RWPE2 (cell line): ENCODE measurements around the gene WDR1.

ENCODE experiments used
- ATAC-seq: fragments of 200-7000 bp; cut with Tn5 transposase; 3 replicates; pipeline ENCODE4 v1.9.1; 2021; ENCODE audit warnings: low read depth
- DNase-seq: peaks from one replicate; pipeline ENCODE4 v3.0.0-alpha.2; 2020; ENCODE audit warnings: low spot score
- H3K27ac ChIP-seq: fragments of 450-650 bp; 2 replicates; pipeline ENCODE4 v1.5.1; 2017; ENCODE audit warnings: mild to moderate bottlenecking; ENCODE audit not compliant: poor library complexity, severe bottlenecking
- H3K27me3 ChIP-seq: fragments of 250-450 bp; sonication (Bioruptor Pico); 2 replicates; pipeline ENCODE4 v1.5.1; 2021; ENCODE audit warnings: mild to moderate bottlenecking, moderate library complexity; ENCODE audit not compliant: insufficient read depth, poor library complexity, severe bottlenecking
- H3K36me3 ChIP-seq: fragments of 250-450 bp; sonication (Bioruptor Pico); 2 replicates; pipeline ENCODE4 v1.5.1; 2020; ENCODE audit warnings: low read depth, mild to moderate bottlenecking, moderate library complexity
- H3K4me1 ChIP-seq: fragments of 250-450 bp; sonication (Bioruptor Pico); 2 replicates; pipeline ENCODE4 v1.5.1; 2021; ENCODE audit warnings: mild to moderate bottlenecking, moderate library complexity; ENCODE audit not compliant: insufficient read depth, poor library complexity, severe bottlenecking
- H3K4me3 ChIP-seq: fragments of 250-450 bp; sonication (Bioruptor Pico); 2 replicates; pipeline ENCODE4 v1.5.1; 2021; ENCODE audit warnings: mild to moderate bottlenecking, moderate library complexity; ENCODE audit not compliant: severe bottlenecking
- H3K9me3 ChIP-seq: fragments of 250-450 bp; sonication (Bioruptor Pico); 2 replicates; pipeline ENCODE4 v1.5.1; 2021; ENCODE audit warnings: mild to moderate bottlenecking, moderate library complexity; ENCODE audit not compliant: severe bottlenecking
- CTCF ChIP-seq: fragments of 450-650 bp; IDR thresholded peaks from one replicate; pipeline ENCODE4 v1.5.1; 2017; ENCODE audit warnings: mild to moderate bottlenecking, moderate library complexity; ENCODE audit not compliant: poor library complexity, severe bottlenecking

The WDR1 gene

DNA sequence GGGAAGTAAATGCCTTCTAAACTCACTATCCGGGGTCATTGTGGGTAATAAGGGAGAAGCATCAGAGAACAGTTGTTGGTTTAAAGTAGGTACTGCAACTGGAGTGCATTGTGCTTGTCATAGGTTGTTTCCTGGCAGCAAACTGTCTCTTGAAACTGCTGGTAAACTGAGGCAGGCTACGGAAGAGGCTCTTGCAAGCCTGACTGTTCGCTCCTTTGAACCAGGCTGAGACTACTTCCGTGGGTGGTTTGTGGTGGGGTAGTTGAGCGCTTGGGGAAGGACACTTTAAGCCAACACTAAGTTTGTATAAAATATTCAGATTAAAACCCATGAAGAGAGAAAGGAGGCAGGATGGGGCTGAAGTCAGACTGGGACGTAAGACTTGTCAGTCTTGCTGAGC, 45.2 kb upstream of the WDR1 start:
- ATAC-seq (no peak), DNase-seq (no peak)
- Histone ChIP-seq H3K9me3 (no peaks in the 10 kb centered on the region), H3K27ac (no peak overlapping the region), H3K36me3 (no peaks in the 10 kb centered on the region), H3K4me1 (no peaks in the 10 kb centered on the region), H3K4me3 (no peak overlapping the region), H3K27me3 (no peaks in the 10 kb centered on the region)
- TF ChIP-seq CTCF: no peak

- no peaks in the 10 kb centered on the region for H3K9me3 ChIP-seq
- no peak overlapping the region for H3K4me3 ChIP-seq
- H3K4me1 ChIP-seq: no peaks in the 10 kb centered on the region
- ATAC-seq (no peak), DNase-seq (no peak)
- no peak for TF ChIP-seq CTCF
- H3K36me3 ChIP-seq: no peaks in the 10 kb centered on the region
- no peaks in the 10 kb centered on the region for H3K27me3 ChIP-seq
- no peak overlapping the region for H3K27ac ChIP-seq
These were observed 44.5 kb upstream of the WDR1 start for GRCh38 chr4:10161146-10161545.

DNA sequence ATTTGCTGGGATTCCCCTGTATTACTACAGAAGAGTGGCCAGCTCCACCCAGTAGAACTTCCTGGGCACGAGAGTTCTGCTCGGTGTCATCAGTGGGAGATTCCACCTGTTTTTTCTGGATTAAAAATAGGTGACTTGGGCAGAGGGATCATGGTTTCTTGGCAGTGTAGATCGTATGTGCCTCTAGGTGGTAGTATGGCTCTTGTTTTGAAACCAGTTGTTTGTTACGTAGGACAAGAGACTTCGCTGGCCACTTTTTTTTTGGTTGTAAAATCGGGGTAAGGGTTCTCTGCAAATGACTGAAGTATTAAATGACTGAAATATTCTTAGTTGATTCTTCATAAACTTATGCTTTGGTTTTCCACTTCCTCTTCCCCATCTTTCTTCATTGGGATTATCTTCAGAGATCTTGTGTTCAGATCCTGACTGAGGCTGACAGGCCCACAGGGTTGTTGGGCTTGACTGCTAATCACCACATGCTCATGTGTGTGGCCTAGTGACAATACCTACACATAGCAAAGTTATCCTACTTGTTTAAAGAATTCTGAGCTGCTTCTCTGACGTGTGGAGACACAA, 43.8 kb upstream of the WDR1 start:
- no peak overlapping the region for H3K27ac ChIP-seq
- no peaks in the 10 kb centered on the region for H3K9me3 ChIP-seq
- H3K4me1 ChIP-seq: no peaks in the 10 kb centered on the region
- peak; percentile 42 for TF ChIP-seq CTCF
- no peaks in the 10 kb centered on the region for H3K36me3 ChIP-seq
- no peak overlapping the region for H3K4me3 ChIP-seq
- no peak for DNase-seq
- no peaks in the 10 kb centered on the region for H3K27me3 ChIP-seq
- ATAC-seq: no peak

GRCh38 chr4:10159671-10160070, 43.1 kb upstream of the WDR1 start:
- H3K27ac ChIP-seq: no peak overlapping the region
- no peaks in the 10 kb centered on the region for H3K36me3 ChIP-seq
- no peaks in the 10 kb centered on the region for H3K9me3 ChIP-seq
- no peaks in the 10 kb centered on the region for H3K27me3 ChIP-seq
- ATAC-seq: no peak; the same call in 2 of the 3 replicates
- no peaks in the 10 kb centered on the region for H3K4me1 ChIP-seq
- DNase-seq: no peak
- H3K4me3 ChIP-seq: no peak overlapping the region
- TF ChIP-seq CTCF: no peak

DNA sequence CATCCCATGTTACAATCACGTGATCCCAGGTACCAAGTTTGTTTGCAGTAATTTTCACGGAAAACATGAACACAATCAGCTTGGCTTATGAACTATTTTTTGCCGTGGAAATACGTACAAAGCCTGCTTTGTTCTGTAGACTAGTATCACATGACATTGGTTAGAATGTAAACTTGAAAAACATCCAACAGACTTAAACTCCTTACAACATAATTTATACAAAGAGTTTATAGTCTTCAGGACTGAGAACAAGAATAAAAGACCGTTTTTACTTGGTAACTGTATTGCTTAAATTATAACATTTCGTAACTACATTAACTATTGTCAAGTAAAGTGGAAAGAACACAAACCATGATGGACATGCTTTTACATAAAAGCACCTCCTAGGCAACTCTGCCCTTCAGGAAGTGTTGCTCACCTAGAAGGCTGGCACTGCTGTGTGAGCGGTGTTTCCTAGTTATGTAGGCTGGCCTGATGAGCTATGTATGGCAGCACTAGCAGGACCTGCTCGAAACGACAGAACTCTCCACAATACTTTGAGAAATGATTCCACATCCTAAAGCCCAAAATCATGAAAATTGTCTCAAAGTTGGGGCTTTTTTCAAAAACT, 41.8 kb upstream of the WDR1 start:
- Histone ChIP-seq H3K4me3 (no peak overlapping the region), H3K27me3 (no peaks in the 10 kb centered on the region), H3K36me3 (no peaks in the 10 kb centered on the region), H3K27ac (no peak overlapping the region), H3K9me3 (no peaks in the 10 kb centered on the region), H3K4me1 (no peaks in the 10 kb centered on the region)
- TF ChIP-seq CTCF: no peak
- no peak for DNase-seq
- peak; percentile 50; the same call in 1 of the 3 replicates for ATAC-seq
